Vagina (tissue), 2 donors: Measurements from ENCODE around the gene USH1C. TPM values are rescaled to one million over a fixed set of nuclear protein-coding genes. Genes with fewer than 3 reads are reported as not detected.

Experiments
- DNase-seq, 2 donors: peaks; one replicate each; pipeline ENCODE4 v3.0.0-alpha.2; 2017; ENCODE audit errors: extremely low spot score in 2 of 2
- H3K27ac ChIP-seq: fragments of 200-600 bp; sonication (generic); one replicate; pipeline ENCODE4 v1.5.1; 2019
- H3K27me3 ChIP-seq: fragments of 200-600 bp; sonication (generic); one replicate; pipeline ENCODE4 v1.5.1; 2019
- H3K36me3 ChIP-seq, 2 donors: fragments of 200-600 bp; sonication (generic); one replicate each; pipeline ENCODE4 v1.5.1; 2017 to 2019
- H3K4me1 ChIP-seq: fragments of 200-600 bp; sonication (generic); one replicate; pipeline ENCODE4 v1.5.1; 2019
- H3K4me3 ChIP-seq, 2 donors: fragments of 200-600 bp; sonication (generic); 1 replicate in 1 of 2; 2 replicates in 1 of 2; pipeline ENCODE4 v1.5.1; 2016 to 2019
- H3K9me3 ChIP-seq: fragments of 200-600 bp; sonication (generic); one replicate; pipeline ENCODE4 v1.5.1; 2019
- POLR2A ChIP-seq, 2 donors: fragments of 450-650 bp; IDR thresholded peaks; one replicate each; pipeline ENCODE4 v1.6.1; 2017; ENCODE audit warnings: antibody characterized with exemption in 2 of 2, mild to moderate bottlenecking in 2 of 2, moderate library complexity in 2 of 2
- POLR2AphosphoS5 ChIP-seq, 2 donors: sonication (generic); formaldehyde crosslinking; IDR thresholded peaks; one replicate each; pipeline ENCODE4 v1.9.0; 2017; ENCODE audit warnings: antibody characterized with exemption in 2 of 2, mild to moderate bottlenecking in 2 of 2, low read depth in 1 of 2; ENCODE audit not compliant: insufficient read depth in 1 of 2
- intact Hi-C: fragments of 100-400 bp; cut with DNase I; formaldehyde crosslinking; loops from one replicate; pipeline ENCODE4 v1.15.1; 2023
- total RNA-seq: library from RNA; depleted of rRNA; stranded (reverse); fragments of >200 nt; gene quantifications from one replicate; pipeline ENCODE4 v1.2.3, GENCODE V29; 2016
- TF ChIP-seq, protein P1 (sequence below), 3 experiments: fragments of 450-650 bp in 2 of 3; fragments of 200-600 bp in 1 of 3; sonication (generic) in 1 of 3; IDR thresholded peaks; one replicate each; pipeline ENCODE4 v1.5.1; 2017 to 2019; ENCODE audit warnings: antibody characterized with exemption in 3 of 3, mild to moderate bottlenecking in 2 of 3, moderate library complexity in 2 of 3

Gene USH1C
- total RNA-seq, 1 donor from 2014 or later = not detected

DNA sequence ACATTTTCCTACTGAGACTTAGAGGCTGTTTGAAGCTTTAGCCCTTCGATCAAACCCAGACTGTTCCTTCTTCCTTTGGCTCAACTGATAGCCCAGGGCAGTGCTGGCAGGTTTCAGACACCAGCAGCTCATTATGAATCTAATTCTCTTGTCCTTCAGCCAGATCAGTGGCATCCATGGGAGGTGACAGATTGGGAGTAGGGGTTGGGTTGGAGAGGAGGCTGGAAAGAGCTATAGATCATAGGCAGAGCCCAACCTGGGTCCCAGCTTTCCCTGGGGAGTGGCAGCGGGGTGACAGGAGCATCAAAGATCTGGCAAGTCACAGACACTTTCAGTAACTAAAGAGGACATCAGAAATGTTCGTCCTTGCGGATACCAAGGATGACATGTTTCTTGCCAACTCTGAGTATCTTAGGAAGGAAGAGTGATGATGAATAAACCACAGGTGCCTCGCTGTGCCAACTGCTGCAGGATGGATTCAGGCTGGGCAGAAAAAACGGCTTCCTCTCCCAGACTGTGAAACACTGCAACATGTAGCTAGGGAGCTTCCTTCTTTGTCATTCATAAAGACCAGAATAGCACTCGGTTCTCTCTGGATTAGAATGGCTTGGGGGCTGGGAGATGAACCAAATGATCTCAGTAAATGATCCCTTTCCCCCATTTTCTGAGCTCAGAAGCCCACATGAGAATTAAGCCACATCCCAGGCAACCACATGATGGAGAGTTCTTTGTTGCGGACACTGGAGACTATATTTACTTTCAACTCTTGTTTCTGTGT lies 86.6 kb downstream of the USH1C start:
- DNase-seq = no peak
- no peak overlapping the region for H3K27ac ChIP-seq
- no peak overlapping the region for H3K4me3 ChIP-seq
- intact Hi-C loops = no loop called here
- no peaks in the 10 kb centered on the region for H3K36me3 ChIP-seq
- TF ChIP-seq, protein P1, sequence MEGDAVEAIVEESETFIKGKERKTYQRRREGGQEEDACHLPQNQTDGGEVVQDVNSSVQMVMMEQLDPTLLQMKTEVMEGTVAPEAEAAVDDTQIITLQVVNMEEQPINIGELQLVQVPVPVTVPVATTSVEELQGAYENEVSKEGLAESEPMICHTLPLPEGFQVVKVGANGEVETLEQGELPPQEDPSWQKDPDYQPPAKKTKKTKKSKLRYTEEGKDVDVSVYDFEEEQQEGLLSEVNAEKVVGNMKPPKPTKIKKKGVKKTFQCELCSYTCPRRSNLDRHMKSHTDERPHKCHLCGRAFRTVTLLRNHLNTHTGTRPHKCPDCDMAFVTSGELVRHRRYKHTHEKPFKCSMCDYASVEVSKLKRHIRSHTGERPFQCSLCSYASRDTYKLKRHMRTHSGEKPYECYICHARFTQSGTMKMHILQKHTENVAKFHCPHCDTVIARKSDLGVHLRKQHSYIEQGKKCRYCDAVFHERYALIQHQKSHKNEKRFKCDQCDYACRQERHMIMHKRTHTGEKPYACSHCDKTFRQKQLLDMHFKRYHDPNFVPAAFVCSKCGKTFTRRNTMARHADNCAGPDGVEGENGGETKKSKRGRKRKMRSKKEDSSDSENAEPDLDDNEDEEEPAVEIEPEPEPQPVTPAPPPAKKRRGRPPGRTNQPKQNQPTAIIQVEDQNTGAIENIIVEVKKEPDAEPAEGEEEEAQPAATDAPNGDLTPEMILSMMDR (IDR thresholded peaks at IDR 0.05) = no peak
- TF ChIP-seq POLR2AphosphoS5 (IDR thresholded peaks at IDR 0.05; ENCODE audit: insufficient read depth in 1 of 2, low read depth in 1 of 2) (no peak), POLR2A (IDR thresholded peaks at IDR 0.05) (no peak)
- no peaks in the 10 kb centered on the region for H3K9me3 ChIP-seq
- no peaks in the 10 kb centered on the region for H3K4me1 ChIP-seq
- no peaks in the 10 kb centered on the region for H3K27me3 ChIP-seq

DNA sequence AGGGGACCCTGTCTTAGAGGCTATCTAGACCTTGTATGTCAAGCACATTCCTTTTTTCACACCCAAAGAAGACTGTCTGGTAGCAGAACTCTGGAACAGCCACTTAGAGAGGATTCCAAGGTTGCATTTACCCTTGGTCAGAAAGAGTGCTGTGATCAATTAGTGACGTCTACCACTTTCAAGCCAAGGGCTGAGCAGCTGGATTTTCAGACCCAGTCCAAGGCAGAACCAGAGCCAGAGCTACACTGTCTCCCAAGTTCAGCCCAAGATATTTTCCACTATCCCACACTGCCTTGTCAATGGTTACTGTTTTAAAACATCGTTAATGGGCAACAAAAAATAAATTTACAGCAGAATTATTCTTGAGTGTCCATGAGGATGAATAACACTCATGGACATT lies 91.5 kb downstream of the USH1C start:
- intact Hi-C loops = no loop called here

DNA sequence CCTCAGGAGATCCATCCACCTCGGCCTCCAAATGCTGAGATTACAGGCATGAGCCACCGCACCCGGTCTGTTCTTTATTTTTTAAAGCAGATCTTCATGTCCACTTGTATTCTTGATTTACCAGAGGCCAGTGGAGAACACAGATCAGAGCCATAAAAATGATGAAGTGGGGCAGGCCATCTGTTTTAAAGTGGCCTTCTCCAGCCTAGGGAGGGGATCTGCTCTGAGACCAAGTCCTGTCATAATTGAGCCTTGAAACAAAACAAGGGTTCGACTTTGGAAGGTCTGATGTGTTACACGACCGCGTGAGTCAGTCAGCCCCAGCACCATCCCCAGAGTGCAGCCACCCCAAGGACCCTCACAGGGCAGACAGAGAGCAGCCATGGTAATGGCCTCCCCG lies 95.1 kb downstream of the USH1C start:
- Histone ChIP-seq H3K4me3 (no peak overlapping the region), H3K9me3 (no peaks in the 10 kb centered on the region), H3K4me1 (no peaks in the 10 kb centered on the region), H3K27me3 (no peaks in the 10 kb centered on the region), H3K36me3 (no peaks in the 10 kb centered on the region), H3K27ac (no peak overlapping the region)
- no peak for DNase-seq
- TF ChIP-seq POLR2A (IDR thresholded peaks at IDR 0.05) (no peak), POLR2AphosphoS5 (IDR thresholded peaks at IDR 0.05; ENCODE audit: insufficient read depth in 1 of 2, low read depth in 1 of 2) (no peak)
- TF ChIP-seq, protein P1 (IDR thresholded peaks at IDR 0.05) = no peak
- intact Hi-C loops = no loop called here

More for the DNA sequence above, 91.5 kb downstream of the USH1C start:
- H3K4me1 ChIP-seq = no peaks in the 10 kb centered on the region
- TF ChIP-seq, protein P1 (IDR thresholded peaks at IDR 0.05) = no peak
- TF ChIP-seq POLR2A (IDR thresholded peaks at IDR 0.05) (no peak), POLR2AphosphoS5 (IDR thresholded peaks at IDR 0.05; ENCODE audit: insufficient read depth in 1 of 2, low read depth in 1 of 2) (no peak)
- no peak for DNase-seq
- H3K27ac ChIP-seq = no peak overlapping the region
- H3K4me3 ChIP-seq = no peak overlapping the region
- H3K27me3 ChIP-seq = no peaks in the 10 kb centered on the region
- H3K36me3 ChIP-seq = no peaks in the 10 kb centered on the region
- no peaks in the 10 kb centered on the region for H3K9me3 ChIP-seq

DNA sequence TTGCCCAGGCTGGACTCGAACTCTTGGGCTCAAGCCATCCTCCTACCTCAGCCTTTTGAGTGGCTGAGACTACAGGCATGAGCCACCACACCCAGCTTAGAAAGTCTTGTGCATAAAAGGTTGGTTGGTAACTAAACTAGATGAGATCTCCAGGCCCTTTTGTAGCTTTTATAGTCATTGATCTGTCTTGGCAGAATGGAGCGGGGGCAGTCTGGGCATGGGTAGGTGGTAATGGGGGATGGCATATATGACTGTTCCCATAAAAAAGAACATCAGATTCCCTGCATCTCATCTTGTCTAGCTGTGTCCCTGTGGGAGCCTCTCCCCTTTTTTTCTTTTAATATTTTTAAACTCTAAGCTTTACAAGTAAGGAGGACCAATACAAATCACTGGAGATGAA lies 97.7 kb downstream of the USH1C start:
- H3K27me3 ChIP-seq = no peaks in the 10 kb centered on the region
- H3K4me3 ChIP-seq = no peak overlapping the region
- no peak for DNase-seq
- intact Hi-C loops = no loop called here
- no peaks in the 10 kb centered on the region for H3K9me3 ChIP-seq
- H3K27ac ChIP-seq = no peak overlapping the region
- no peaks in the 10 kb centered on the region for H3K36me3 ChIP-seq
- H3K4me1 ChIP-seq = no peaks in the 10 kb centered on the region
- TF ChIP-seq POLR2AphosphoS5 (IDR thresholded peaks at IDR 0.05; ENCODE audit: insufficient read depth in 1 of 2, low read depth in 1 of 2) (no peak), POLR2A (IDR thresholded peaks at IDR 0.05) (no peak)
- TF ChIP-seq, protein P1 (IDR thresholded peaks at IDR 0.05) = no peak

DNA sequence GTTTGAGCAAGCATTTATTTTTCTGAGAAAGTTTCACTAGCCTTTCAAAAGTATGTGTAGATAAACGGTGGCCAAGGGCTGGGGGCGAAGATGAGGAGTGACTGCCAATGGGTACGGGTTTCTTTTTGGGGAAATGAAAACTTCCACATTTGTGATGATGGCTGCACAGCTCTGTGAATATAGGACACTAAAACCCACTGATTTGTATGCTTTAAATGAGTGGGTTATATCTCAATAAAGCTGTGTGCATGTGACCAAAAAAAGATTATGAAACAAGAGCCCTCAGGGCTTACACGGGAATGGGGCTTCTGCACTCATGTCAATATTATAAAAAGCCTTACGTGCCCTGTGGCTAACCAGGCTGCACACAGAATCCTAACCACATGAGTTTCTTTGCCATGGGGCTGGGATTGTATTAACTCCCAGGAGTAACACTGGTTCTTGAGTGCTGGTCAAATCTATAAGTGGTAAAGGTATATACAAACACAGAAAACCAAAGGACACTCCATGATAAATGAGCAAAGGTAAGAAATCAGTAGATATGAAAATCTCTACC lies 98.9 kb downstream of the USH1C start:
- TF ChIP-seq, protein P1 (IDR thresholded peaks at IDR 0.05) = no peak
- no peak for TF ChIP-seq POLR2AphosphoS5 (IDR thresholded peaks at IDR 0.05; ENCODE audit: insufficient read depth in 1 of 2, low read depth in 1 of 2)
- no peak for TF ChIP-seq POLR2A (IDR thresholded peaks at IDR 0.05)
- DNase-seq = no peak
- Histone ChIP-seq H3K4me3 (no peak overlapping the region), H3K4me1 (no peaks in the 10 kb centered on the region), H3K36me3 (no peaks in the 10 kb centered on the region), H3K9me3 (no peaks in the 10 kb centered on the region), H3K27me3 (no peaks in the 10 kb centered on the region), H3K27ac (no peak overlapping the region)
- intact Hi-C loops = no loop called here
